GM06990 (cell line): ENCODE results near the gene IL3.

Experiments used
- DNase-seq: peaks from one replicate; pipeline ENCODE4 v3.0.0-alpha.2; 2011; ENCODE audit not compliant: insufficient read length; ENCODE audit errors: extremely low read depth
- H3K27me3 ChIP-seq: replicated peaks from 2 replicates; pipeline ENCODE4 v1.6.0; 2011; ENCODE audit warnings: low read length; ENCODE audit not compliant: control insufficient read depth, insufficient read depth
- H3K36me3 ChIP-seq: 2 replicates; pipeline ENCODE4 v1.5.1; 2011; ENCODE audit warnings: low read length; ENCODE audit not compliant: control insufficient read depth, insufficient read depth
- H3K4me3 ChIP-seq: replicated peaks from 2 replicates; pipeline ENCODE4 v1.5.1; 2011; ENCODE audit warnings: low read depth, mild to moderate bottlenecking, control low read depth, low read length
- TF ChIP-seq, protein P1 (sequence below): IDR thresholded peaks from 2 replicates; pipeline ENCODE4 v1.5.1; 2011; ENCODE audit warnings: low read length, control low read depth, mild to moderate bottlenecking, inconsistent platforms; ENCODE audit not compliant: insufficient read depth, poor library complexity, severe bottlenecking

IL3 gene

DNA sequence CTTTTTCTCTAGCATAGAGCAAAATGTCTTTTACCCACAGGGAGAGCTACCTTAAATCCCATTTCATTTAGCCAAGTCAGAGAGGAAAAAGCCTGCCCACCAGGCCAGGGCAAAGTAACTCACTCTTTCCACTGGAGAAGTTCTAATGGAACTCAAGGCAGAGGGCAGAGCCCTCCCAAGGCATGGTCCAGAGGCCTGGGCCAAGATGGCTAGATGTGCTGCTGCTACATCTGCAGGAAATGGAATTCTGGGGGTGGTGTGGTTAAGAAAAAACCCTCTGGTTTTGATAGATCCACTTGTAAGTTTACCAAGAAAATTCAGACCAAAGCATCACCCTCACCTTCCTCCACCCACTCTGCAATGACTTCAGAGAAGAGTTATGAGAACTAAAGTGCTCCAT, 50.5 kb downstream of the IL3 start:
- Histone ChIP-seq H3K27me3 (no peaks in the 10 kb centered on the region), H3K36me3 (no peaks in the 10 kb centered on the region), H3K4me3 (no peak overlapping the region)
- TF ChIP-seq, protein P1, sequence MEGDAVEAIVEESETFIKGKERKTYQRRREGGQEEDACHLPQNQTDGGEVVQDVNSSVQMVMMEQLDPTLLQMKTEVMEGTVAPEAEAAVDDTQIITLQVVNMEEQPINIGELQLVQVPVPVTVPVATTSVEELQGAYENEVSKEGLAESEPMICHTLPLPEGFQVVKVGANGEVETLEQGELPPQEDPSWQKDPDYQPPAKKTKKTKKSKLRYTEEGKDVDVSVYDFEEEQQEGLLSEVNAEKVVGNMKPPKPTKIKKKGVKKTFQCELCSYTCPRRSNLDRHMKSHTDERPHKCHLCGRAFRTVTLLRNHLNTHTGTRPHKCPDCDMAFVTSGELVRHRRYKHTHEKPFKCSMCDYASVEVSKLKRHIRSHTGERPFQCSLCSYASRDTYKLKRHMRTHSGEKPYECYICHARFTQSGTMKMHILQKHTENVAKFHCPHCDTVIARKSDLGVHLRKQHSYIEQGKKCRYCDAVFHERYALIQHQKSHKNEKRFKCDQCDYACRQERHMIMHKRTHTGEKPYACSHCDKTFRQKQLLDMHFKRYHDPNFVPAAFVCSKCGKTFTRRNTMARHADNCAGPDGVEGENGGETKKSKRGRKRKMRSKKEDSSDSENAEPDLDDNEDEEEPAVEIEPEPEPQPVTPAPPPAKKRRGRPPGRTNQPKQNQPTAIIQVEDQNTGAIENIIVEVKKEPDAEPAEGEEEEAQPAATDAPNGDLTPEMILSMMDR = no peak
- no peak for DNase-seq

DNA sequence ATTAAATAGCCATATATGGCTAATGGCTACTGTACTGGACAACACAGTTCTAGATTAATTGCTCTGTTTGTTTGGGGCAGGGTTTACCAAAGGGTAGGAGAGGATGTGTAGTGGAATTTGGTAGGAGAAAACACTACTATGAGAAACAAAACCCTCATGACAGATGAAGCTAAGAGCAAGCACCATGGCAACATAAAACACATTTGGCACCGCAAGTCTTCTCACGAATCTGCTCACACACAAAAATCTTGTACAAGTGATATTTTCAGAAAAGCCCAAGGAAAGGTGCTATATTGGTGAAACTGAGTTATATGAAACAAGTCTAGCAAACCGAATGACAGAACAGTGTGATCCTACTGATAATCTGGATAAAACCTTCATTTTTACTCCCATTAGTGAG, 51.7 kb downstream of the IL3 start:
- Histone ChIP-seq H3K36me3 (no peaks in the 10 kb centered on the region), H3K27me3 (no peaks in the 10 kb centered on the region; the same call in 1 of the 2 replicates), H3K4me3 (no peak overlapping the region)
- TF ChIP-seq, protein P1 = no peak
- DNase-seq = no peak
